GM19239 (cell line): ENCODE data around the gene PLA2G4E.

ENCODE experiments used
- DNase-seq: peaks from one replicate; pipeline ENCODE4 v3.0.0; 2011; ENCODE audit warnings: low spot score; ENCODE audit not compliant: insufficient read length
- FAIRE-seq: peaks from 2 replicates; lab custom pipeline; 2011; peaks lifted over from hg19 to GRCh38; lab: Jason Lieb, UNC

Gene PLA2G4E, protein sequence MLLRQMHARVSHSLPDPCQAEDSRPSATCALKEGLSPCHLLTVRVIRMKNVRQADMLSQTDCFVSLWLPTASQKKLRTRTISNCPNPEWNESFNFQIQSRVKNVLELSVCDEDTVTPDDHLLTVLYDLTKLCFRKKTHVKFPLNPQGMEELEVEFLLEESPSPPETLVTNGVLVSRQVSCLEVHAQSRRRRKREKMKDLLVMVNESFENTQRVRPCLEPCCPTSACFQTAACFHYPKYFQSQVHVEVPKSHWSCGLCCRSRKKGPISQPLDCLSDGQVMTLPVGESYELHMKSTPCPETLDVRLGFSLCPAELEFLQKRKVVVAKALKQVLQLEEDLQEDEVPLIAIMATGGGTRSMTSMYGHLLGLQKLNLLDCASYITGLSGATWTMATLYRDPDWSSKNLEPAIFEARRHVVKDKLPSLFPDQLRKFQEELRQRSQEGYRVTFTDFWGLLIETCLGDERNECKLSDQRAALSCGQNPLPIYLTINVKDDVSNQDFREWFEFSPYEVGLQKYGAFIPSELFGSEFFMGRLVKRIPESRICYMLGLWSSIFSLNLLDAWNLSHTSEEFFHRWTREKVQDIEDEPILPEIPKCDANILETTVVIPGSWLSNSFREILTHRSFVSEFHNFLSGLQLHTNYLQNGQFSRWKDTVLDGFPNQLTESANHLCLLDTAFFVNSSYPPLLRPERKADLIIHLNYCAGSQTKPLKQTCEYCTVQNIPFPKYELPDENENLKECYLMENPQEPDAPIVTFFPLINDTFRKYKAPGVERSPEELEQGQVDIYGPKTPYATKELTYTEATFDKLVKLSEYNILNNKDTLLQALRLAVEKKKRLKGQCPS

DNA sequence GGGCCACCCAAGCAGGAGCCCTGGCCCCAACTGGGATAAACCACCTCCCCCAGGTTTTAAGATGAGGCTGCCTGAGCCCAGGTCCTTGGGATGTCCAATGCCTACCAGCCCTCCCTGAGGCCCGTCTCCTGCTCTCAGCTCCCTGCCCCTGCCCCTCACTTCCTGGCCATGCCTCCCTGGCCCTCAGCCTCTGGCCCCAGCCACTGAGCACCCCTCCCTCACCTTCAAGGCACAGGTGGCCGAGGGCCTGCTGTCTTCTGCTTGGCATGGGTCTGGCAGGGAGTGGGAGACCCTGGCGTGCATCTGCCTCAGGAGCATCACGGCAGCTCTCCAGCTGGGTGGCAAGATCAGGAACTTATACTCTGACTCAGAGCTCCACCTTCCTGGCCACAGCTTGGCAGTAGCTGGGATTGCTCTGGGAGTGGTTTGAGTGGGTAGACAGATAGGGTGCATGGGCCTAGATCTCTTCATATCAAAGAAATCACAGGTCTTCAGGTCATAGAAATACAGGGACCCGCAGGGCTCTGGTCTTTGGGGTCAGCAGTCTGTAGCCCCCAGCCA, at the start of gene PLA2G4E:
Gene PLA2G4E, minus strand, starts transcription at position 330 of the 561 bp plus-strand sequence. Its CDS starts 12 bp downstream, at position 318.
- FAIRE-seq (no peak), DNase-seq (no peak)

DNA sequence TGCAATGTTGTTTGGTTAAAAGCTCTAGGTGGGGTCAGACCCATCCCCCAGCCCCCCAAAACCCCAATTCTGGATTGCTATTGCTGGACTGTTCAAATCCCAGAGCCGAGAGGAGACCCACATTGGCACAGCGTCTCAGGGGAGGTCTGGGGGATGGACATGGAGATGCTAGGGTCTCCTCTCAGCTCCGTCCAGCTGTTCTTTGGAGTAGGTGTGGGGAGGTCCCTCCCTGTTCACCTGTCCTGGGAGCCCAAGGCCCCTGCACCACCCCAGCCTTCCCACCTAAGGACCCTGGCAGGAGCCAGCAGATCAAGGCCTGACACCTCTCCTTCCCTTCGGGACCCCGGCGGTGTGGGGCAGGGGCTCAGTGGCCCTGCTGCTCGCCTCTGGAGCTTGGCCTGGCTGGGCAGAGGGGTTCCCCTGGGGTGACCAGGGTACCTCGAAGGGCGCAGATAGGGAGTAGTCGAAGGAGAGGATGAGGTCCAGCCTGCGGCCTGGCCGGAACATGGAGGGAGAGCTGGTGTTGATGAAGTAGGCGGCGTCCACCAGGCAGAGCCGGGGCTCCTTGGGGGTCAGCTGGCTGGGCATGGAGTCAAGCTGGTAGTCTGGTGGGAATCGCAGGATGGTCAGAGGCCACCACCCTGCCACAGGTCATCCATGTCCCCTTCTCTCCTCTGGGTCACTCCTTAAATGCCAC, 49.6 kb upstream of the PLA2G4E start:
- DNase-seq (no peak), FAIRE-seq (no peak)

DNA sequence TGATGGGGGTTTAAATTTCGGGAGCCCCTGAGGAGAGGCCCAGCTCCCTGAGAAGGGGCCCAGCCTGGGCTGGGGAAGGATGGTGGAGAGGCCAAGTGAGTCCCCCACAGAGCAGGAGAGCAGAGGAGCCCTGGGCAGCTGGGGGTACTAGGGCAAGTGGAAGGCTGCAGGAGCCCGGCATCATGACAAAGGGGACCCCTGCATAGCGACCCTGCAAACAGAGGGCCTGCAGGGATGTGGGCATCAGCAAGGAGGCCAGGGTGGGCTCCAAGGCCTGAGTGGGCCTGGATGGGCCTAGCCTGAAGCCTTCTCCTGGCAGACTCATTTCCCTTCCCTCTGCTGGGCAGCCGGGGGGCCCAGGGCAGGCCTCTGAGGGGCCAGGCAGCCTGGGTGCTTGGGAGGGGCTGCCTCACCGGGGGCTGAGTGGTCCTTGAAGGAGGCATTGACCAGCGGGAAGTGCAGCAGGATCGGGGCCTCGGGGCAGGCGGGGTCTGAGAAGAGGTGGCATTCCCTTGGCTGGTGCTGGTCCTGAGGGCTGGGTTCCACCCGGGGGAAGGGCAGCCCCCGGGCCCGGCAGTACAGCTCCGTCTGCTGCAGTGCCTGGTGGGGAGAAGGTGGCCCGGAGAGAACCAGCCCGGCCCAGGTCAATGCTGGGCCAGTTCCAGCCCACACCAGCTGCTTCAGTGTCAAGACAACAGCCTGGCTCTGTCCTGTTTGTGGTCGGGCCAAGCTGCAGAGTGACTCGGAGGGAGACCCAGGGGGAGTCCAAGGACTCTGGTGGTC, 48.8 kb upstream of the PLA2G4E start:
- no peak for FAIRE-seq
- no peak for DNase-seq

DNA sequence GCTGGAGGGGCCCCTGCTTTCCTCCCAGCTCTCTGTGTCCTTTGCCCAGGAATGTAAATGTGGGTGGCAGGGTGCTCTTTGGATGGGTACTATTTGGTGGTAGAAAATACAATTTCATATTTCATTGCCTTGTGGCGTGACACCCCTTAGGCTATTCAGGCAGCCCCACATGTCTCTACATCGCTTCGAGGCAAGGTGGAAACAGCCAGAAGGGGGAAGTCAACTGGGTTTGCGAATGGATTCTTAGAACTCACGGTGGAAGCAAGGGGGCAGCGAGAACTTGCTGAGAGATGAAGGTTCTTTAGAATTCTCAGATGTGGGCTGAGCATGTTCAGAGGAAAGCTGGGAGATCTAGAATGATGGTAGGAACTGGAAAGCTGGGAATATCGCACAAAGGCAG, 48.2 kb upstream of the PLA2G4E start:
- no peak for DNase-seq
- no peak for FAIRE-seq

DNA sequence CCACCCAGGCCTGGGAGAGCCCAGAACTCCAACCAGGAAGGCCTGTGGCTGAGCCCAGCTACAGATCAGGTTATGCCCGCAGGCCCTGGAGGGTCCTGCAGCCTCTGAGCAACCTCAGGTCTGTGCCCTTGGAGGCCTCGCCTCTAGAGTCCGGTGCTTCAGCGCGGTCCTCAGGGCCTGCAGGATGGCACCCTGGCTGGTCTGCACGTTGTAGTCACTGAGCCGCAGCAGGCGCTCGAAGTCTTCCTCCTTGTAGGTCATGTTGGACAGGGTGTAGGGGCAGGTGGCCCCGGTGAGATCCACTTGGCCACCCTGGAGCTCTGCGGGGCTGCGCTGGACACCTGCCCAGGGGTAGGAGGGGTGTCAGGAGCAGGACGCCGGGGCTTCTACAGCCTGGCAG, 47.8 kb upstream of the PLA2G4E start:
- no peak for DNase-seq
- FAIRE-seq, result no peak

DNA sequence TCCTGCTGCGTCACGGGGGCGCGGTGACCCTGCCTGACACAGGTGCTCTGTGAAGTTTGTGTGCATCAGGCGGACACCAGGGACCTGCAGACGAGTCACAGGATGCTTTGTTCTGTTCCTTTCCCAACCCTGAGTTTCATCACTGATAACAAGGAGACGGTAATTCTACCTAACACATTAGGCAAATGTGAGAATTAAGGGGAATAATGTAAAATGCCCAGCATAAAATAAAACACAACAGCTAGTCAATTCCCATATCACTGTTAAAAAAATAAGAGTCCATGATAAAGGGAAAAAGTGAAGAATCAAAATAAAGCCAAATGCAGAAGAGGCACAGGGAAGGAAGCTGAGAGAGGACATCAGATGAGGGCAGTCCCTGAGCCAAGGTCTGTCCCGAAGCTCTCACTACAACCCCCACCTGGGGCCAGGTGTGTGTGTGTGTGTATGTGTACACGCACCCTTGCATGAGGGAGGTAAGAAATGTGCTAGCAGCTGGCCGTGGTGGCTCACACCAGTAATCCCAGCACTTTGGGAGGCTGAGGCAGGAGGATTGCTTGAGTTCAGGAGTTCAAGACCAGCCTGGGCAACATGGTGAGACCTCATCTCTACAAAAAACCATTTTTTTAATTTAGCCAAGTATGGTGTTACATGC, 46.0 kb upstream of the PLA2G4E start:
- no peak for FAIRE-seq
- no peak for DNase-seq

DNA sequence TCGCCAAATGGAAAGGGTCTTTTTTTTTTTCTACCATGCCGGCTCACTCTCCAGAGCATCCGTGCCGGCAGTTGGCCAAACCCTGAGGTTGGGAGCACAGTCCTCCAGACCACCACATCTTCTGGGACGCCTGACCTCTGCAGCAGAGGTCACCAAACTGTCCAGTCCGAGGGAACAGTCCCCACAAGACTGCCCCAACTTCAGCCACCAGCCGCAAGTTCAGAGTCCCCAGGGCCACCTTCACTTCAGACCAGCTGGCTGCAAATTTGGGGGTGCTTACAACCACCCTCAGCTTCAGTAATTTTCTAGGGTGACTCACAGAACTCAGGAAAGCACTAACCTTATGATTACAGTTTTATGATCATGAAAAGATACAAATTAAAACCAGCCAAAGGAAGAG, 44.6 kb upstream of the PLA2G4E start:
- no peak for FAIRE-seq
- no peak for DNase-seq

DNA sequence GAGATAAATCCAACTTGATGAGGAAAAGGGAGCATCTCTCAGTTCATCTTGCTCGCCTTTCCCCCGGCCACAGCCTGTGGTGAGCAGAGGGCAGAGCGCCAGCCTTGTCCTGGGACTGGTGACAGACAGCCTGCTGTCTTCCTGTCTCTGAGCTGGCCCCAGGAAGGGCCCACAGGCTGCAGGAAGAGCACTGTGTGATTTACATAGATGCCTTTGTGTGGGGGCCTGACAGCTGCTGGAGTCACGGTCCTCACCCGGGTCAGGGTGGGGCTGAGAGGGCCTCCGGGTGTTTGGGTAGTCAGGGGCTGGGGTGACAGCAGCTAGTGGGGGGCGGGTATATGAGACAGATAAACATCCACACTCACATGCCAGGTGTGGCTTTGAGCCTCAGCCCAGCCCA, 44.2 kb upstream of the PLA2G4E start:
- no peak for DNase-seq
- no peak for FAIRE-seq

DNA sequence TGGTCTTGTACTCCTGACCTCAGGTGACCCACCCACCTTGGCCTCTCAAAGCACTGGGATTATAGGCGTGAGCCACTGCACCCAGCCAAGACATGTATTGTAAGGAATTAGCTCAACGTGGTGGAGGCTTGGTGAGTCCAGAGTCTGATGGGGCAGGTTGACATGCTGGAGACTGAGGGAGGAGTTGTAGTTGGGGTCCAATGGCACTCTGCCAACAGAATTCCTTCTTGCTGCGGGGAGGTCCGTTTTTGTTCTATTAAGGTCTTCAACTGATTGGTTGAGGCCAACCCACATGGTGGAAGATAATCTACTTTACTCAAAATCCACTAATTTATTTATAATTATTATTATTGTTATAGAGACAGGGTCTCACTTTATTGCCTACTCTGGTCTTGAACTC, 43.4 kb upstream of the PLA2G4E start:
- DNase-seq, result no peak
- no peak for FAIRE-seq

DNA sequence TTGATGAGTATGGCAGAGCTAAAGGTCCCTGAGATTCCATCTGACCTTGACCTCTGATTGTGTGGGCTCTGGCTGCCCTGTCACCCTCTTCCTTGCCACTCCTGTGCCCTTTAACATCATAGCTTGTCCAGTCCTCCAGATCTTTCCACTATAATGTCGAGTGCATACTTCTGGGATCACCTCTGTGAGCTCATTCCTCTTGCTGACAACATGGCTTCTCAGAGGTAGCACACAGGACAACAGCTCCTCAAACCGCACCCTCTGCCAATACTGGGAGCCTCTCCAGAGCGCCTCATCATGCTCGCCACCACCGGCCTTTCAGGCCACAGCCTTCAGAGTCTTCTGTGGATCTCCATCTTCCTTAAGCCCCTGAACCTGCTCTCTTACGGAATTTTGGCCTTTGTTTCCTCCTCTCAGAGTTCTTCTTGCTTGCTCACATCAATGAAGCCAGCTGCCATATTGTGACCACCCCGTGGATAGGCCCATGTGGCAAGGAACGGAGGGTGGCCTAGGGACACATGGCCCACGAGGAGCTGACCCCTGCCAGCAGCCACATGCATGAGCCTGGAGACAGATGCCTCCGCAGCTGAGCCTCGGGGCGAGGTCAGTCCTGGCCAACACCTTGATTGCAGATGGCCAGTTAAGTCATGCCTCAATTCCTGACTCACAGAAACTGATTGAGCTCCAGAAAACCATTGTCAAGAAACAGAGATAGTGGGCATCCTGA, 42.4 kb upstream of the PLA2G4E start:
- no peak for DNase-seq
- no peak for FAIRE-seq

DNA sequence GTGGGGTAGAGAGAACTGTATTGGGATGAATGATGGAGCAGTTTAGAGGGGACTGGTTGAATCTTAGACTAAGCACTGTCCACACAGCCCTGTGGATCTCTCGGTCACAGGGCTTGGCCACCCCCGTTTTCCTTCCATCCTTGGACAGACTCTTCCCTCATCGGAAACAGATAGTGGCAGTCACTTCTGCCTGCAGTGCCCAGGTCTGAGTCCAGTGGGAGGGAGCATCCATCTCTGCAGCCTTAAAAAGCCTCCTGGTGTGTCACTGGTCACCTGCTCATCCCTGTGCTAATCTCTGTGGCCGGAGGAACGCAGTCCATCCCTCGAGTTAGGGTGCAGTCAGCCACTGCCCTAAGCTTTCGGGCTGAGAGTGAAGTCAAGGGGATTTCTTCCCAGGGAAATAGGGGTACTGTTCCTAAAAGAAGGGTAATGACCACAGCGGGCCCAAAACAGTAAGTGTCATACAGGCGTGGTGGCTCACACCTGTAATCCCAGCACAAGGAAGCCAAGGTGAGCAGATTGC, 41.5 kb upstream of the PLA2G4E start:
- FAIRE-seq, result no peak
- DNase-seq, result no peak

DNA sequence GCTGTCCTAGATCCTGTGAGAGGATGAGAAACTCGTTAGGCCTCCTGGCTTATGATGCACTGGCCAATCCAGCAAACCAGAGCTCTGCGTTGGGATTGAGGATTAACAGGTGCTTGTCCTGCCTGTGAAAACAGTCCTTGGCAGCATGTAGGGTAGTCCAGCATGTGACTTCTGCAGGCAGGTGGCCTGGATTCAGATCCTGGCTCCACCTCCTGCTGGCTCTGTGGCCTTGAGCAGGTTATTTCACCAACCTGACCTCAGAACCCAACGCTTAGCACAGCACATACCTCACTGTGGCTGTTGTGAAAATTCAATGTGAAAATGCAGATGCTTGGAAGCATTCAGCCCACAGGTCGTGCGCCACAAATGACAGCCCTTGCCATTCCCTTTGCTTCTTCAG, 40.0 kb upstream of the PLA2G4E start:
- no peak for DNase-seq
- no peak for FAIRE-seq

DNA sequence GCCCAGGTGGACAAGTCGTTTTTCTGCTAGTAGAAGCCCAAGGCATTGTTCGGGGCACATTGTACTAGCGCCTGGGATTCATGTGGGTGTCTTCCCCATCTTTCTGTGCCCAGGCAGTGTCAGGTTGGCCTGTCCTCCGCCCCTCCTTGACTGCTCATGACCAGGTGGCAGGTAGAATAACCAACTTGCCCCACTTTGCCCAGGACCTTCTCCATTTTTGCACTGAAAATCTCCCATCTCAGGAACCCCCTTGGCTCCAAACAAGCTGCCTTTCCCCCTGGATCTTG, 39.6 kb upstream of the PLA2G4E start:
- no peak for DNase-seq
- FAIRE-seq, result no peak

DNA sequence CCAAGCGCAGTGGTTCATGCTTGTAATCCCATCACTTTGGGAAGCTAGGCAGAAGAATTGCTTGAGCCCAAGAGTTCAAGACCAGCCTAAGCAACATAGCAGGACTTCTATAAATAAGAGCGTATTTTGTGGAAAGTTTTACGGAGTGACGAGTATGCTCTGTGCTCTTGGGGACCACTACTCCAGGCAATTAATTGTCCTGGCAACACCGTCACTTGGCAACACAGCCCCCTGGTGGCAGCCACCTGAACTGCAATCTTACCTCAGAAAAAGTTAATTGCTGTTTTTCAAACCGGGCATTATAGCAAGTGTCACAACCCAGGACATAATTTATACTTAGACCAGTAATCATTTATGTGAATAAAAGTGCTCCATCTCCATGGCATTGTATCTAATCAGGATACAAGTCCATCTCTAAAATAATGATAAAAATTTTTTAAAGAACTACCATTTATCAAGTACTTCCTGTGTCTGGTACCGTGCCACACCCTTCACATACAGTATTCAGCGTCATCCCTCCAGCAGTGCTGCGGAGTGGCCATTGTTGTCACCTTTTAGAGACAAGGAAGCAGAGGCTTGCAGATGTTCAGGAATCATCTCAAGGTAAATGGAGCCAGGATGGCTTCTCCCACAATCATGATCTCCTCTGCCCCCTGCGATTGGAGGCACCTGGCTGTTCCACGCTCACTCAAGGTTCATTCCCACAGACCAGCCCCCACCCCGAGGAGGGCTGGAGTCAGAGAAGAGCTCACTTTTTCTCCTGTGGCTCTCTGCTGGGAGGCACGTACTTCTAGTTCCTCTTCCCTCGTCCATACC, 39.0 kb upstream of the PLA2G4E start:
- DNase-seq (peak; percentile 59), FAIRE-seq (peak; percentile 86)

DNA sequence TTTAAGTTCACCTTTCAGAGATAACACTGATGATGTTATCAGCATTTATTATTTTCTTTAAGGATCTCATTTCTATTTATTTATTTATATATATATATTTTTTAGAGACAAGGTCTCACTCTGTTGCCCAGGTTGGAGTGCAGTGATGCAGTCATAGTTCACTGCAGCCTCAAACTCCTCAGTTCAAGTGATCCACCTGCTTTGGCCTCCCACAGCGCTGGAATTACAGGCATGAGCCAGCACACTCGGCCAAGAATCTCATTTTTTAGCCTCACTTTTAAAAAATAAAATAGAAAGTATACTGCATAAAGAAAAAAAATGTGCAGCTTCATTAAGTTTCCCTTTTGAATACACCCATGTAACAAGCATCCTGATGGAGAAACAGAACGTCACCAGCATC, 37.9 kb upstream of the PLA2G4E start:
- FAIRE-seq, result no peak
- DNase-seq, result no peak

DNA sequence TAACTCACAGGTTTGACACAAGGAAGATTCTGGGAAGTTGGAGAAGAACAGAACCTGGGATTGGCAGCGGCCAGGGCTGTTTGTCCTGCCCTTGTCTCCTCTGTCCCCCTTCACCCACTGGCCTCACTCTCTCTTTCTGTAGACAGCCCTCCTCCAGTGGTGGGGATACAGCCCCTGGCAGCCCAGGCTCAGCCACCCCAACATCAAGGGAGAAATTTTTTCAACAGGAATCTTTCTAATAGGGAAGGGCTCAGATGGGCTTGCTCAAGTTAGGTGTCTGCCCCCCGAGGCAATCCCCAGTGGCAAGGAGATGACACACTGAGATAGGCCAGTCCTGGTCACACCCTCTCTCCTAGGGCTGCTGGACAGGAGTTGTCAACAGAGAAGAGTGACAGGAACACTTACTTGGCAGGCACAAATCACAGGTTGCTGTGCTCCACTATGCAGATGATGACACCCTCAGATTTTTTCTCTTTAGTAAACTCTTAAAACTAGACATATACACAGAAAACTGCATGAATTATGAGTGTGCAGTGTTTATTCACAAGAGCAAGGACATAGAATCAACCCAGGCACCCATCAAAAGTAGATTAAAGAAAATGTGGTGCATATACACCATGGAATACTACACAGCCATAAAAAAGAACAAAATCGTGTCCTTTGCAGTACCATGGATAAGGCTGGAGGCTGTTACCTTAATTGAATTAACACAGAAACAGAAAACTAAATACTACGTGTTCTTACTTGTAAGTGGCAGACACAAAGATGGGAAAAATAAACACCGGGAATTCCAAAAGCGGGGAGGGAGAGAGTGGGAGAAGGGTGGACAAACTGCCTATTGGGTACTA, 37.2 kb upstream of the PLA2G4E start:
- no peak for FAIRE-seq

More for the DNA sequence above, 37.2 kb upstream of the PLA2G4E start:
- no peak for DNase-seq
